Thyroid gland (tissue), 4 donors: ENCODE results near the gene FAM181A. TPM values are rescaled to one million over a fixed set of nuclear protein-coding genes. Genes with fewer than 3 reads are reported as not detected.

Experiments used
- DNase-seq, 2 donors: peaks; one replicate each; pipeline ENCODE4 v3.0.0-alpha.2; 2019
- H3K27ac ChIP-seq, 3 donors: fragments of 200-600 bp; sonication (generic); 1 replicate in 2 of 3; 2 replicates in 1 of 3; pipeline ENCODE4 v1.5.1; 2016 to 2019; ENCODE audit warnings: mild to moderate bottlenecking in 1 of 3, moderate library complexity in 1 of 3
- H3K27me3 ChIP-seq: fragments of 200-600 bp; sonication (generic); one replicate; pipeline ENCODE4 v1.5.1; 2019
- H3K36me3 ChIP-seq, 2 donors: fragments of 200-600 bp; sonication (generic); one replicate each; pipeline ENCODE4 v1.5.1; 2016 to 2019
- H3K4me1 ChIP-seq, 2 donors: fragments of 200-600 bp; sonication (generic); one replicate each; pipeline ENCODE4 v1.5.1; 2017 to 2019
- H3K4me3 ChIP-seq, 3 donors: fragments of 200-600 bp; sonication (generic); replicated peaks in 1 of 3; 1 replicate in 2 of 3; 2 replicates in 1 of 3; pipeline ENCODE4 v1.5.1; 2016; ENCODE audit warnings: mild to moderate bottlenecking in 1 of 3
- H3K9me3 ChIP-seq: fragments of 200-600 bp; sonication (generic); one replicate; pipeline ENCODE4 v1.5.1; 2017
- POLR2A ChIP-seq, 2 donors: fragments of 450-650 bp; IDR thresholded peaks; one replicate each; pipeline ENCODE4 v1.6.1; 2017; ENCODE audit warnings: antibody characterized with exemption in 2 of 2, mild to moderate bottlenecking in 2 of 2, moderate library complexity in 1 of 2
- WGBS, 2 donors: methylation state at CpG; one replicate each; pipeline ENCODE4 v1.1.5; 2017; 5-methylcytosine and 5-hydroxymethylcytosine counted together
- intact Hi-C: fragments of 100-400 bp; cut with DNase I; formaldehyde crosslinking; loops from one replicate; pipeline ENCODE4 v1.15.1; 2023
- total RNA-seq, 4 donors: library from RNA; depleted of rRNA; stranded (reverse); fragments of >200 nt; gene quantifications; one replicate each; pipeline ENCODE4 v1.2.3, GENCODE V29; 2016
- TF ChIP-seq, protein P1 (sequence below), 6 experiments: fragments of 200-600 bp in 3 of 6; fragments of 450-650 bp in 3 of 6; sonication (generic) in 3 of 6; IDR thresholded peaks; one replicate each; pipeline ENCODE4 v1.5.1; 2016 to 2019; ENCODE audit warnings: antibody characterized with exemption in 6 of 6, mild to moderate bottlenecking in 2 of 6, inconsistent platforms in 1 of 6, moderate library complexity in 1 of 6

The FAM181A gene
- total RNA-seq, 4 donors from 2014 or later: 0.40 to 3.6 (median 0.63) TPM

GRCh38 chr14:93903342-93904184 lies 23.6 kb upstream of the FAM181A start:
- TF ChIP-seq POLR2A (IDR thresholded peaks at IDR 0.05): no peak
- TF ChIP-seq, protein P1, sequence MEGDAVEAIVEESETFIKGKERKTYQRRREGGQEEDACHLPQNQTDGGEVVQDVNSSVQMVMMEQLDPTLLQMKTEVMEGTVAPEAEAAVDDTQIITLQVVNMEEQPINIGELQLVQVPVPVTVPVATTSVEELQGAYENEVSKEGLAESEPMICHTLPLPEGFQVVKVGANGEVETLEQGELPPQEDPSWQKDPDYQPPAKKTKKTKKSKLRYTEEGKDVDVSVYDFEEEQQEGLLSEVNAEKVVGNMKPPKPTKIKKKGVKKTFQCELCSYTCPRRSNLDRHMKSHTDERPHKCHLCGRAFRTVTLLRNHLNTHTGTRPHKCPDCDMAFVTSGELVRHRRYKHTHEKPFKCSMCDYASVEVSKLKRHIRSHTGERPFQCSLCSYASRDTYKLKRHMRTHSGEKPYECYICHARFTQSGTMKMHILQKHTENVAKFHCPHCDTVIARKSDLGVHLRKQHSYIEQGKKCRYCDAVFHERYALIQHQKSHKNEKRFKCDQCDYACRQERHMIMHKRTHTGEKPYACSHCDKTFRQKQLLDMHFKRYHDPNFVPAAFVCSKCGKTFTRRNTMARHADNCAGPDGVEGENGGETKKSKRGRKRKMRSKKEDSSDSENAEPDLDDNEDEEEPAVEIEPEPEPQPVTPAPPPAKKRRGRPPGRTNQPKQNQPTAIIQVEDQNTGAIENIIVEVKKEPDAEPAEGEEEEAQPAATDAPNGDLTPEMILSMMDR (IDR thresholded peaks at IDR 0.05): peak in 2 of 6 experiments; percentile 3 to 31
- no peaks in the 10 kb centered on the region for H3K36me3 ChIP-seq
- 50 to 59% methylated on average over 15 of the region's 15 CpGs for WGBS, 2 donors
- H3K27ac ChIP-seq: no peak overlapping the region
- no peaks in the 10 kb centered on the region for H3K4me1 ChIP-seq
- intact Hi-C loops: no loop called here
- H3K27me3 ChIP-seq: no peaks in the 10 kb centered on the region
- no peaks in the 10 kb centered on the region for H3K9me3 ChIP-seq
- DNase-seq: peak; percentile 9 to 11
- no peak overlapping the region for H3K4me3 ChIP-seq

DNA sequence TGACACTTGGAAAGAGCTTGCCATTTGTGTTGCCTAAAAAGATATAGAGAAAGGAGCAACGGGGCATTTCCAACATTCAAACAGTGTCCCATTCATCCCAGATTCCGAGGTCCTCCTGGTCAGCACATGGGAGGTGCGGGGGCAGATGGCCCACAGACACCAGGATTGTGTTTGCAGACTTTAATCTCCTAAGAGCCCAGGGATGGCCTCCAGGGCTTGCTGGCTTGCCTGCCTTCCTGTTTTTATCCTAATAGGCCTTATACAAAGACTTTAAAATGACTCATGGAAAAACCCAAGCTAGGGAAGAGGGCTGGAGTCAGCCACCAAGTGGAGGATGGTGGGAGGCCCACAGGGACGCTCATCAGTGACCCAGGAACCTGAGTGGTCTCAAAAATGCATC lies 21.5 kb upstream of the FAM181A start:
- Histone ChIP-seq H3K4me3 (no peak overlapping the region), H3K27ac (no peak overlapping the region)
- WGBS, 2 donors: 76 to 84% methylated on average over 4 of the region's 4 CpGs

GRCh38 chr14:93906341-93907329 lies 20.5 kb upstream of the FAM181A start:
- DNase-seq: peak; percentile 63 to 76
- WGBS, 2 donors: 51 to 55% methylated on average over 15 of the region's 15 CpGs
- no peaks in the 10 kb centered on the region for H3K27me3 ChIP-seq
- no peaks in the 10 kb centered on the region for H3K9me3 ChIP-seq
- TF ChIP-seq POLR2A (IDR thresholded peaks at IDR 0.05): no peak
- TF ChIP-seq, protein P1 (IDR thresholded peaks at IDR 0.05): peak; percentile 27 to 75 (median 50)
- intact Hi-C loops: loop anchor here (5.0 kb wide), 1 partner anchor 254 kb away; no protein-coding TSS in a partner anchor
- no peaks in the 10 kb centered on the region for H3K4me1 ChIP-seq
- H3K27ac ChIP-seq: no peak overlapping the region
- no peak overlapping the region for H3K4me3 ChIP-seq
- no peaks in the 10 kb centered on the region for H3K36me3 ChIP-seq

More for the DNA sequence above, 21.5 kb upstream of the FAM181A start:
- H3K9me3 ChIP-seq: no peaks in the 10 kb centered on the region
- H3K4me1 ChIP-seq: no peaks in the 10 kb centered on the region
- H3K27me3 ChIP-seq: no peaks in the 10 kb centered on the region
- DNase-seq: no peak
- H3K36me3 ChIP-seq: no peaks in the 10 kb centered on the region
- TF ChIP-seq, protein P1 (IDR thresholded peaks at IDR 0.05): no peak
- no peak for TF ChIP-seq POLR2A (IDR thresholded peaks at IDR 0.05)
- intact Hi-C loops: loop anchor here (5.0 kb wide), 1 partner anchor 253 kb away; no protein-coding TSS in a partner anchor

DNA sequence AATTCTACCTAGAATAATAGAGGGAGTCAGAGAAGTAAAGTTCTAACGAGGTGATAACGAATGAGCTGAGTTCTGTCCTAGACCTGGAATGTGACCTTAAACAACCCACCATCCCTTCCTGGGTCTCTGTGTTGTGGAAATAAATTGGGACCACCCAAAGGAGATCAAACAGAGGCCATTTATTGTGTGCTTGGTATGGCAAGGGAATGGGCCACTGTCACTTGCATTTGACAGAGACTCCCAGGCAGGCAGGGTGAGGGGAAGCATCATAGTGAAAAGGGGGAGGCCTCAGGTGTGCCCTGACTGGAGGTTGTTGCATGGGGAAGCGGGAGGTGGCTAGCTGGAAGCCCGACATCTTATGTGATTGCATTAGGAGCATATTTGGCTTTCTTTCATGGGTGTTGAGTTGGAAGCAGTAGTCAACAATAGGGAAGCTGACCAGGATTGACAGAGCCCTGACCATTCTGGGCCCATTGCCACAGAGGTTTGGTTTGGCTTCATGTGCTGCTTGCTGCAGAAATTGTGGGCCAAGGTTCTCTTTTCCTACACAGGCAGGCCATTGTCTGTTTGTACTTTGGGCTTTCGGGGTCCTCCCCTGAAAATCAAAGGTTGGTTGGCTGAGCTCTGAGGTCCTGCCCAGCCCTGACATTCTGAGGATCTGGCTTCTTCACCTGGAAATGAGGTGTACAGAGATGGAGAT lies 17.6 kb upstream of the FAM181A start:
- intact Hi-C loops: loop anchor here (5.0 kb wide), 1 partner anchor 257 kb away; no protein-coding TSS in a partner anchor
- no peak for DNase-seq
- 93 to 94% methylated on average over 5 of the region's 5 CpGs for WGBS, 2 donors

More for the DNA sequence above, 17.6 kb upstream of the FAM181A start:
- H3K4me3 ChIP-seq: no peak overlapping the region
- H3K4me1 ChIP-seq: no peaks in the 10 kb centered on the region
- H3K36me3 ChIP-seq: no peaks in the 10 kb centered on the region
- TF ChIP-seq, protein P1 (IDR thresholded peaks at IDR 0.05): no peak
- TF ChIP-seq POLR2A (IDR thresholded peaks at IDR 0.05): no peak
- H3K27ac ChIP-seq: no peak overlapping the region
- no peaks in the 10 kb centered on the region for H3K9me3 ChIP-seq
- H3K27me3 ChIP-seq: no peaks in the 10 kb centered on the region
